ENCODE data around the gene CCL25. TPM values are rescaled to one million over a fixed set of nuclear protein-coding genes. Genes with fewer than 3 reads are reported as not detected.

Gene CCL25
- total and polyA plus RNA-seq, 2 donors (not counting 3 experiments of a cell fraction or from before 2014, with no cell fraction given), result not detected

- ChIA-PET CTCF (no interaction called here), POLR2A (no interaction called here)
- no peak overlapping the region for H3K27ac ChIP-seq (ENCODE audit: insufficient read depth, low read depth, low read length)
- dilution Hi-C loops (cut with MboI; ENCODE audit: extremely low pct_ligation_motif_present, low sequenced_read_pairs), result no loop called here
- H3K36me3 ChIP-seq (ENCODE audit: control insufficient read depth in 2 of 2, extremely low read depth in 1 of 2, insufficient read depth in 2 of 2, low read length in 2 of 2), result no peaks in the 10 kb centered on the region
- FAIRE-seq (no peak), DNase-seq (ENCODE audit: low read depth, low spot score) (no peak)
- H3K9me3 ChIP-seq (replicated peaks; ENCODE audit: control insufficient read depth, insufficient read depth, low read length), result no peaks in the 10 kb centered on the region
- no peaks in the 10 kb centered on the region for H4K20me1 ChIP-seq (replicated peaks; ENCODE audit: control insufficient read depth, extremely low read depth, insufficient read depth, low read length)
- H3K4me1 ChIP-seq (ENCODE audit: control insufficient read depth, extremely low read depth, insufficient read depth, low read length), result no peaks in the 10 kb centered on the region
- no peaks in the 10 kb centered on the region for H3K27me3 ChIP-seq (ENCODE audit: control insufficient read depth in 2 of 2, insufficient read depth in 2 of 2, low read length in 2 of 2)
- intact Hi-C loops (cut with micrococcal nuclease), result no loop called here
- no peak overlapping the region for H3K4me3 ChIP-seq (replicated peaks in 1 of 3; ENCODE audit: insufficient read depth in 1 of 3, low read depth in 1 of 3, low read length in 3 of 3)
- no peak overlapping the region for H3K9ac ChIP-seq (replicated peaks; ENCODE audit: extremely low read depth, insufficient read depth, low read length)
- H3K4me2 ChIP-seq (ENCODE audit: insufficient read depth, low read length), result no peak overlapping the region
- no peak overlapping the region for H2AFZ ChIP-seq (ENCODE audit: low read depth, low read length)
- BruUV-seq (replicated peaks), result no TSS peak
- no peaks in the 10 kb centered on the region for H3K79me2 ChIP-seq (ENCODE audit: control insufficient read depth, insufficient read depth, low read length)
- TF ChIP-seq GATA2 (IDR thresholded peaks at IDR 0.05; ENCODE audit: insufficient read depth, insufficient read length, low read depth, low read length) (no peak), CTCF (IDR thresholded peaks at IDR 0.05; ENCODE audit: extremely low read depth in 1 of 2, insufficient read depth in 1 of 2, low read depth in 1 of 2, low read length in 2 of 2) (no peak), FOS (IDR thresholded peaks at IDR 0.05; ENCODE audit: borderline replicate concordance, insufficient read depth, low read length) (no peak), MYC (IDR thresholded peaks at IDR 0.05; ENCODE audit: low read depth, low read length) (no peak), POLR2AphosphoS5 (IDR thresholded peaks at IDR 0.05; ENCODE audit: insufficient read depth, low read depth, low read length) (no peak), EZH2 (IDR thresholded peaks at IDR 0.05; ENCODE audit: borderline replicate concordance, low read depth, low read length, severe bottlenecking) (no peak), JUN (IDR thresholded peaks at IDR 0.05; ENCODE audit: borderline replicate concordance, insufficient read depth, insufficient read length, low read depth) (no peak), MAX (IDR thresholded peaks at IDR 0.05; ENCODE audit: insufficient read depth, insufficient read length) (no peak), POLR2A (IDR thresholded peaks at IDR 0.05; ENCODE audit: low read depth, low read length) (no peak)
- no peaks in the 10 kb centered on the region for H3K9me1 ChIP-seq (replicated peaks; ENCODE audit: control insufficient read depth, extremely low read depth, insufficient read depth, low read length)
Observed at GRCh38 chr19:8064911-8065874, 12.6 kb downstream of the CCL25 start.

All from endothelial cell of umbilical vein (primary cell).